SKM-1 (cell line): ENCODE data around the gene XPNPEP1.

Source experiments
- DNase-seq: peaks from one replicate; lab custom pipeline; 2025; ENCODE audit not compliant: unreplicated experiment; lab: John Stamatoyannopoulos, UW

Gene XPNPEP1

DNA sequence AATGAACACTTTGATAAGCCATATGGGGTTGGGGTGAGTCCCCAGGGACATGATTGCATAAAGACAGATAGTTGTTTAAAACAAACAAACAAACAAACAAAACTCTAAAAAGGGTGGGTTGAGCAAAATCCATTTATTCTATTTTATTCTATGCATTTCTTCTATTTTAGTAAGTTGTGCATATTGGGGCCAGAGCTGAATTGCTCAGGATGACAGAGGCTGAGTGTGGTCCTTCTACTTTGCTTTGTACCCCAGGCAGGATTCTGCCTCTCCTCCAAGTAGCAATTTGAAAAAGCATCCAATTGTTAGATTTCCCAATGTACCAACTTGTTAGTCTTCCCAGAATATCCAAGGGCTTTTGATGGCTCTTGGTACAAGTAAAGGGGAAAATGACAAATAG, 29.2 kb upstream of the XPNPEP1 start:
- DNase-seq = no peak

GRCh38 chr10:109947111-109947920, 24.0 kb upstream of the XPNPEP1 start:
- no peak for DNase-seq

DNA sequence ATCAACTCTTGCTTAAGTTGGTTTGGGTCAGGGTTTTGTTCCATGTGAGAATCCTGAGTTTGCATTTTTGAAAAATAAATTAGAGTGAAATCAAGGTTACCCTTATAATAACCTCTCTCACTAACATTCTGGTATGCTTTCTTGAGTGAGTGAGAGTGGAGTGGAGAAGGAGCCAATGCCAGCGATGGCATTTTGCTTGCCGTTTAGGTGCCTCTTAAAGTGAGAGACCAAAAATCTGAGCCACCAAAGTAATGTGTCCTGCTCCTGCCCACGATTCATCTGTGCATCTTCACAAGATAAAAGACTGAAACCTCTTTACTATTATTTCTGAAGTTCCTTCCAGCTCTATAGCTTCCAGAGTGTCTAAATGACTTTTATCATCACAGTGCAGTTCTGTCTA, 23.4 kb upstream of the XPNPEP1 start:
- no peak for DNase-seq

GRCh38 chr10:109945473-109946177, 22.3 kb upstream of the XPNPEP1 start:
- no peak for DNase-seq

GRCh38 chr10:109944613-109945012, 21.3 kb upstream of the XPNPEP1 start:
- no peak for DNase-seq

DNA sequence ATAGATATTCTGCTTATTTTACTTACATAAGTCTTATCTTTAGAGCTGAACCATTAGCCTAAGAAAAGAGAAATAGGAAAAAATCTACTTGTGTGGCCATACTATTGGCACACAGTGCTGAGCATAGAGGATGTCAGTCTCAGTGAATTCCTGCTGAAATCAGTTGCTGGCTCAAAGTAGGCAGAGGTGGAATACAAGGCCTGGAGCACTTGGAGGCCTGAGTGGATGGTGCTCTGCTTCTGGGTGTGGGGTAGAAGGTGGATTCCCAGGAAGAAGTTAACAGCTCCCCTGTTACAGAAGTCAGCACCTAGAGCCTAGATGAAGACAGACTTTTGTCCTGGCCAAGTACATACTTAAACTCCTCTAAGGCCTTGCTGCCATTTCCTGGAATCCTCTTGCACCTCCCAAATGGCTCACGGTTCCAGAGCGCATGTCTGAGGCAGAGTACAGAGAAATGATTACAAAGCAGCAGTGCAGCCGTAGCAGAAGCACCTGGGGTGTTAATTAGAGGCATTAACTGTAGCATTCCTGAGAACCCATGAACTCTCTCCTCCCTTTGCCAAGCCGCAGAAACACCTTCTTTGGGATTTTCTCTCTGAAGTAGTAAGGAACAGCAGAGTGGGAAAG, 18.0 kb upstream of the XPNPEP1 start:
- DNase-seq = no peak

GRCh38 chr10:109940553-109940952, 17.2 kb upstream of the XPNPEP1 start:
- DNase-seq = no peak

DNA sequence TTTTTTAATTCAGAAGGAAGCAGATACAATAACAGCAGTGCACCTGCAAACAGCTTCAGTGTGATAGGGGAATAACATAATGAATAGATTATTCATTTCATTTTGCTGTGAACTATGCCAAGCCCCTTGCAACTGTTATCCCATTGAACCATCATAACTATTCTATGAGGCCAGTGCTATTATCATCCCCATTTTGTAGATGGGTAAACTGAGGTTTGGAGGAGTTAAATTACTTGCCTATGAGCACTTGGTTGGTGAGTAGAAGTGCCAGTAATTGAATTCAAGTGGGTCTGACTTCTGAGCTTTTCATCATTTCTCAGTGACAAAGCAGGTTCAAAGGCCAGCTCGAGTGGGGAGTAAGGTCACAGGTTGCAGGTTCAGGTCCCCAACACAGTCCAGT, 16.8 kb upstream of the XPNPEP1 start:
- DNase-seq = no peak

DNA sequence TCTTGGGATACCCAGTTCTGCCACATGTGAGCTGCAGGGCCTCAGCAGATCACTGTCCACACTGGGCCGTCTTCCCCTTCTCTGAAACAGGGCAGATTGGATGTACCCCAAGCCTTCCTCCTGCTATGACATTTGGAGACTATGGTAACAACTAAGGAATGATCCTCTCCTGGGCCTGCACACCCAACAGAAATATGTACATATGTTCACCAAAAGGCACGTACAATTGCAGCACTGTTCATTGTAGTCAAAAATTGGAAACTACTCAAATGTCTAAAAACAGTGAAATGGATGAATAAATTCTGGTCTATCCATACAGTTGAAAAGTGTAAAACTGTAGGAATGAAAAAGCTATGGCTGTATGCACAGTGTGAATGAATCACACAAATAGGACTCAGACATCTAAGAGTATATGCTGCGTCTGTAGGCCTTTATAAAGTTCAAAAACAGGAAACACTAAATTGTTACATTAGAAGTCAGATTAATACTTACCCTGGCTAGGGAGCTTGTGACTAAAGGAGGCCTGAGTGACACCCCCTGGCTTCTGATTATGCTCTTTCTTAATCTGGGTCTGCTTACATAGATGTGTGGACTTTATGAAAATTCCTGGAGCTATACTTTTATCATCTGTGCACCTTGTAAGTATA, 16.1 kb upstream of the XPNPEP1 start:
- no peak for DNase-seq

- no peak for DNase-seq
Measured at GRCh38 chr10:109937460-109938065, 14.3 kb upstream of the XPNPEP1 start.

- no peak for DNase-seq
Measured at GRCh38 chr10:109934958-109935793, 11.9 kb upstream of the XPNPEP1 start.

DNA sequence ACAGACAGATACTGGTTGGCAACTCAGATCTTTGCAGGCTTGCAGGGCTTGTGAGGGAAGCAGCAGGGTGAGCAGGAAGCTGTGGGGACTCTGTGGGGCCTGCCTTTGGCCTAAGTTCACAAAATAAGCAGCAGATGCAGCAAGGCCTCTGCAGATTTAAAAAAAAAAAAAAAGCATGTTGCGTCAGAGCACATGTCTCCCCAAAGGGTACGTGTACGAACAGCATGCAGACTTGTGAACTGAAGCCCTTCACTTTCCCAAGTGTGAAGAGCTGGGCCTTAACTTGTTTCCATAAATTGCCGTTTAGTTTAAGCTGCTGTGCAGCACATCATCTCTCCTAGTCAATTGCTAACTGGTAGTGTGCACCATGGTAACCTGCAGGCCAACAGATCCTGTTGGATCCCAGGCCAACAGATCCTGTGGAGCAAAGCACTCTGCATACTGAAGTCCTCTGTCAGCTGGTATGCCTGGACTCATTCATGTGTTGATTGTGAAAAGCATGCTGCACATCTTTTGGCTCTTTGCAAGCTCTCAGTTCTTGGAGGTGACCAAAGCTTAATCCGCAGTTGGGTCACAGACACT, 10.8 kb upstream of the XPNPEP1 start:
- DNase-seq = peak; percentile 22

DNA sequence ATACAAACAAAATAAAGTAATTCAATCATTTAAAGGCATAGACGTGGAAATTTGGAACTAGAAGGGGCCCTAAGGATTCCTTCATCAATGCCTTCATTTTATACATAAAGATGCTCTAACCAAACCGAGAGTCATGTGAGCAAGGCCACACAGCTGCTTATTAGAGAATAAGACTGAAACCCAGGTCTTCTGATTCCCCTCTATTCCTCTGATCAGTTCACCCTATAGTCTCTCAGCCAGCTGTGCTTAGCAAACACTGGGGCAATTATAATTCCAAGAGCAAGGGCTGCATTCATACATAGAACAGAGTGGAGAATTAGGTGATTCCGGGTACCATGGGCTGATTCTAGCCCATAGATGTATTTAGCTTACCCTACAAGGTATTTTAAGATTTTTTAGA, 9.7 kb upstream of the XPNPEP1 start:
- DNase-seq = no peak

DNA sequence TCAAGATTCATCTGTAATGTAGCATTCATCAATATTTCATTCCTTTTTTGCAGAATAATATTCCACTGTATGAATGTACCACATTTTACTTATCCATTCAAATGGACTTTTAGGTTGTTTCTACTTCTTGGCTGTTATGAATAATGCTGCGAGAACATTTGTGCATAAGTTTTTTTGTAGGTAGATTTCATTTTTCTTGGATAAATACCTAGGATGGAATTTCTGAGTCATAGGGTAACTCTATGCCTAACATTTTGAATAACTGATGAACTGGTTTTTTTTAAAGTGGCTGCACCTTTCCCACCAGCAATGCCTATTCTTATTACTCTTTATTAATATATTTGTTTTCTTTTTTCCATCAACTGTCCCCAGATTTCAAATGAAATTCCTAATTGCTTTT, 9.1 kb upstream of the XPNPEP1 start:
- no peak for DNase-seq

DNA sequence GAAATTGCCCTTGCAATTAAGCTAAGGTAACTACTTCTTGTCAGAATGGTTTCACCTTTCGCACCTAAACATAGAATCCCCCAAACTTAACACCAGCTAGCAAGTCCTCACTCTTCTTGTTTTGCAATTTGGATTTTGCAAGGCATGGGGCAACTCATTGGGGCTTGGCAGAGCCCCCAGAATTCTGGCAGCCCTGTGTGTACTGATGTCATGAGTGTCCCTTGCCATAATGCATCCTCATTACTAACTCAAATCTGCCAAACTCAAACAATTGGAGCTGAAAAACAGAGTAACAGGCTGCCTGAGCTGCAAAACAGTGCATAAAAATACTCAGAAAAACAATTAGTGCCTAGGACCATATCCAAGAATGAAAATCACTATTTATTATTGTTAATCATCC, 7.9 kb upstream of the XPNPEP1 start:
- DNase-seq = no peak

DNA sequence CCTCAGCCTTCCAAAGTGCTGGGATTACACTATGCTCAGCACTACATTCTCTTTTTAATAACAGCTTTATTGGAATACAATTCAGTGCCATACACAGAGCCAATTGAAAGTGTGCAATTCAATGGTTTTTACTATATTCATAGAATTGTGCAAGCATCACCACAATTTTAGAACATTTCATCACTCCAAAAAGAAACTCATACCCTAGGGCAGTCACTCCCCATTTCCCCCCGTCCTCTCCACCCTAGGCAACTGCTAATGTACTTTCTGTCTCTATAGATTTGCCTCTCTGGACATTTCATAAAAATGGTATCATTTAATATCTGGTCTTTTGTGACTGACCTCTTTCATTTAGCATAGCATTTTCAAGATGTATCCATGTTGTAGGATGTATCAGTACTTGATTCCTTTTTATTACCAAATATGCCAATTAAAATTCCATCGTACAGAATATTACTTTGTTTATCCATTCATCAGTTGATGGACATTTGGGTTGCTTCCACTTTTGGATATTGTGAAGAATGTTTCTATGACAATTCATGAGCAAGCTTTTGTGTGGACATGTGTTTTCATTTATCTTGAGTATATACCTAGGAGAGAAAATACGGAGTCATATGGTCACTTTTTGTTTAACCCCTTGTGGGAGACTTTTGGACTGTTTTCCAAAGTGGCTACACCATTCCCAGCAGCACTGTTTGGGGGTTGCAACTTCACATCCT, 6.3 kb upstream of the XPNPEP1 start:
- no peak for DNase-seq

GRCh38 chr10:109928475-109928891, 5.2 kb upstream of the XPNPEP1 start:
- no peak for DNase-seq

DNA sequence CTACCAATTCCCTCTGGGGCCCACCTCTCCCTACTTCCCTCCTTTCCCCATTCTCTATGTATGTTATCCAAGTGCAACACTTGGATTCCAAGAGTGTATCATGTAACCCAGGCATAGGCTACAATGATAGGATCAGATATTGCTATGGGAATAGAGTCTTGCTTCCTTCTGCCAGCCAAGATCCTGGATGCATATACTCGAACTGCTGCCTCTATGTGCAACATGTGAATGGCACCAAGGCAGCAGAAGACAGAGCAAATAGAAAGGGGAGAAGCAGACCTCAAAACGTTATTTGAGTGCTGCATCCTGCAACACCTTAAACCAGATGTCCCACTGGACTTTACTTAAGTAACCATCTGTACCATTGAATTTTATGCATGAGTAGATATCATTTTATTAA, 3.5 kb upstream of the XPNPEP1 start:
- no peak for DNase-seq

DNA sequence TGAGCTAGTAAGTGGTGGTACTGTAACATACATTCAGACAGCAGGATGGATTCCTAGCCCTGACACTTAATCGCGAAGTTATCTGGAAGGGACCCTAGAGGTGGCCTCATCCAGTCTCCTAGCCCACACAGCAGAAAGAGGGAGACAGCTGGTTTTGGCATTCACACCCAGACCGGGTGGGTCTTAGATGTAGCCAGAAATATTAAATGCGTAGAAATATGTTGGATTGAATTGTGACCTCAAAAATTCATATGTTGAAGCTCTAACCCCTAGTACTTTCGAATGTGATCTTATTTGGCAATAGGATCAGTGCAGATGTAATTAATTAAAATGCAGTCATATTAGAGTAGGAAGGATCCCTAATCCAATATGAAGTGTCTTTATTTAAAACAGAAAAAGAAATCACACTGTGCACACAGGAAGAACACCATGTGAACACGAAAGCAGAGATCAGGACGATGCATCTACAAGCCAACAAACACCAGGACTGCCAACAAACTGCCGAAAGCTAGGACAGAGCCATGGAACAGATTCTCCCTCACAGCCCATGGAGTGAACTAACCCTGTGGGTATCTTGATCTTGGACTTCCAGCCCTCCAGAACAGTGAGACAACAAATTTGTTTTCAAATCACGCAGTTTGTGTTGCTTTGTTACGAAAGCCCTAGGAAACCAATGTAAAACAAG, 2.9 kb upstream of the XPNPEP1 start:
- no peak for DNase-seq
